Omental fat pad (tissue), 4 donors: ENCODE data around the gene CLASP1. TPM values are rescaled to one million over a fixed set of nuclear protein-coding genes. Genes with fewer than 3 reads are reported as not detected.

ENCODE experiments used
- ATAC-seq: fragments of 150-250 bp; one replicate; pipeline ENCODE4 v1.9.1; 2016; ENCODE audit warnings: mild to moderate bottlenecking, moderate library complexity; ENCODE audit not compliant: low FRiP score
- DNase-seq: peaks from one replicate; pipeline ENCODE4 v3.0.0-alpha.2; 2019; ENCODE audit warnings: low spot score
- CTCF ChIP-seq, 3 donors: fragments of 450-650 bp; IDR thresholded peaks; one replicate each; pipeline ENCODE4 v1.5.1; 2016 to 2017; ENCODE audit warnings: antibody characterized with exemption in 3 of 3, mild to moderate bottlenecking in 3 of 3, moderate library complexity in 2 of 3
- total RNA-seq, 4 donors: library from RNA; depleted of rRNA; stranded (reverse); fragments of >200 nt; gene quantifications; one replicate each; pipeline ENCODE4 v1.1.0, GENCODE V29; 2016

The CLASP1 gene
- total RNA-seq, 4 donors from 2014 or later: 56.2 to 114 (median 64.5) TPM

DNA sequence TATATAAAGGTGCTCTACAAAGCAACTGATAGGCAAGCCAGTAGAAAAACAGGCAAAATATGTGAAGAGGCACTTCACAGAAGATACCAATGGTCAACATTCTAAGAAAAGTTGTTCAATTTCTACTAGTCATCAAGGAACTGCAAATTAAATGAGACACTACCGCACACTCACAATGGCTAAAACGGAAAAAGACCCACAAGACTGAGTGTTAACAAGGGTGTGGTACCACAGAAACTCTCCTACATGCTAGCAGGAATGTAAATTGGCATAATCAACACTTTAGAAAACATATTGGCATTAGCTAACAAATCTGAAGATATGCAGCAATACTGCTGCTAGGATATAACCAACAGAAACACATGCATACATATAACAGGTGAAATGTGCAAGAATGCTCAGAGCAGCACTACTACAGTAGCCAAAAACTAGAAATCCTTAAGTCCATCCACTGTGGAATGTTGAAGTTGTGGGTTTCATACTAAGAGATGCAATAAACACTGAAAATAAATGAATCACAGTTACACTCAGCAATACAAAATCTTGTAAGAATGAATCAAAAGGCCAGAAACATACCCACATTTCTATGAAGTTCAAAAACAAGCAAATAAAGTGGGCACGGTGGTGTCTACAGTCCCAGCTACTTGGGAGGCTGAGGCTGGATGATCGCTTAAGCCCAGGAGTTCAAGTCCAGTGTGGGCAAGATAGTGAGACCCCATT lies 109.4 kb downstream of the CLASP1 start:
- DNase-seq (no peak), ATAC-seq (no peak)
- no peak for TF ChIP-seq CTCF (IDR thresholded peaks at IDR 0.05)

GRCh38 chr2:121536850-121537557 lies 112.3 kb downstream of the CLASP1 start:
- TF ChIP-seq CTCF (IDR thresholded peaks at IDR 0.05): no peak
- DNase-seq (no peak), ATAC-seq (no peak)

DNA sequence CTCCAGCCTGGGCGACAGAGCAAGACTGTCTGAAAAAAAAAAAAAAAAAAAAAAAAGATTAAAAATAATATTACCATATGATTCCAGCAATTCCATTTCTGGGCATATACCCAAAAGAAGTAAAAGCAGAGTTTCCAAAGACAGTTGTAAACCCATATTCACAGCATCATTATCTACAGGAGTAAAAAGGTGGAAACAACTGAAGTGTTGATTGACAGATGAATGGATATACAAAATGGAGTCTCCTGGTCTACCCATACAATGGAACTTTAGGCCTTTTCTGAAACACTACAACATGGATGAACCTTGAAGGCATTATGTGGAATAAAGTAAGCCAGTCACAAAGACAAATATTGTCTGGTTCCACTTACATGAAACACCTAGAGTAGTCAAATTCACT lies 112.9 kb downstream of the CLASP1 start:
- no peak for TF ChIP-seq CTCF (IDR thresholded peaks at IDR 0.05)
- DNase-seq: no peak
- ATAC-seq: no peak

- no peak for DNase-seq
- no peak for TF ChIP-seq CTCF (IDR thresholded peaks at IDR 0.05)
- no peak for ATAC-seq
Observed at GRCh38 chr2:121534007-121534406, 115.3 kb downstream of the CLASP1 start.

DNA sequence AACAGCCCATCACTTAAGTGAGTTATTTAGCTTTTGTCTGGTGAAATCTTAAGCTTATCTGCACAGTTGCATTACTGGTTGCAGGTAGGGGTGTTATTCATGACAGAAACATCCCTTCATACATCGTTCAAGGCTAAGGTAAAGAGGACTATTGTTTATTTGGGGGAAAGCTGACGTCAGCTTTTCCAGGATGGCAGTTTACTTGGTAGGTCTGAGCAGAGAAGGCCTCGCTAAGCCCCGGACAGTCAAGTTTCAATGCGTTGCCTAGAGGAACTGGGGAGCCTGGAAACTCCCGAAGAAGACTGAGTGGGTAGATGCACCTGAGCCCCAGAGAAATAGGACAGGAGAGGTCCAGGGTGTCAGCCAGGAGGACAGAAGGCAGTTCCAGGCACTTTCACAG lies 116.4 kb downstream of the CLASP1 start:
- DNase-seq (no peak), ATAC-seq (no peak)
- no peak for TF ChIP-seq CTCF (IDR thresholded peaks at IDR 0.05)

GRCh38 chr2:121532347-121532766 lies 116.9 kb downstream of the CLASP1 start:
- TF ChIP-seq CTCF (IDR thresholded peaks at IDR 0.05): no peak
- ATAC-seq (no peak), DNase-seq (no peak)
